Gastrocnemius medialis (tissue), 4 donors: ENCODE results near the gene FYB2. TPM values are rescaled to one million over a fixed set of nuclear protein-coding genes. Genes with fewer than 3 reads are reported as not detected.

Source experiments
- ATAC-seq, 2 donors: fragments of 150-250 bp; one replicate each; pipeline ENCODE4 v1.9.1; 2016
- DNase-seq, 2 donors: peaks; one replicate each; pipeline ENCODE4 v3.0.0-alpha.2; 2019
- H3K27ac ChIP-seq, 4 donors: fragments of 200-600 bp; sonication (generic); 1 replicate in 1 of 4; 2 replicates in 3 of 4; pipeline ENCODE4 v1.5.1; 2016 to 2018; ENCODE audit warnings: mild to moderate bottlenecking in 2 of 4, moderate library complexity in 1 of 4
- H3K27me3 ChIP-seq, 3 donors: fragments of 200-600 bp; sonication (generic) in 2 of 3; 1 replicate in 1 of 3; 2 replicates in 2 of 3; pipeline versions ENCODE4 v1.5.1 to v1.6.0; 2016 to 2019; ENCODE audit warnings: mild to moderate bottlenecking in 1 of 3, moderate library complexity in 1 of 3
- H3K36me3 ChIP-seq, 2 donors: fragments of 200-600 bp; sonication (generic) in 1 of 2; one replicate each; pipeline ENCODE4 v1.5.1; 2017 to 2018
- H3K4me1 ChIP-seq, 2 donors: fragments of 200-600 bp; sonication (generic) in 1 of 2; one replicate each; pipeline ENCODE4 v1.5.1; 2016 to 2017; ENCODE audit warnings: mild to moderate bottlenecking in 2 of 2
- H3K4me3 ChIP-seq, 4 donors: fragments of 200-600 bp; sonication (generic) in 3 of 4; 1 replicate in 1 of 4; 2 replicates in 3 of 4; pipeline ENCODE4 v1.5.1; 2016 to 2019; ENCODE audit warnings: mild to moderate bottlenecking in 2 of 4
- H3K9me3 ChIP-seq, 3 donors: fragments of 200-600 bp; sonication (generic) in 2 of 3; 1 replicate in 1 of 3; 2 replicates in 2 of 3; pipeline ENCODE4 v1.5.1; 2016 to 2019
- POLR2A ChIP-seq, 2 donors: fragments of 450-650 bp; IDR thresholded peaks; one replicate each; pipeline ENCODE4 v1.6.1; 2017; ENCODE audit warnings: antibody characterized with exemption in 2 of 2, mild to moderate bottlenecking in 2 of 2, moderate library complexity in 2 of 2
- in situ Hi-C, 4 donors: fragments of 200-750 bp; cut with MboI; loops; one replicate each; pipeline versions ENCODE4 v1.15.0 to v1.8.0; 2017; ENCODE audit warnings: low sequenced_read_pairs in 4 of 4
- intact Hi-C: fragments of 100-400 bp; cut with DNase I; formaldehyde crosslinking; loops from one replicate; pipeline ENCODE4 v1.15.1; 2023; ENCODE audit warnings: low total_unique reads
- total RNA-seq, 4 donors: library from RNA; depleted of rRNA; stranded (reverse); fragments of >200 nt; gene quantifications; one replicate each; pipeline versions ENCODE4 v1.1.0 to v1.2.3, GENCODE V29; 2016
- TF ChIP-seq, protein P1 (sequence below), 5 experiments: fragments of 450-650 bp in 3 of 5; fragments of 200-600 bp in 2 of 5; sonication (generic) in 2 of 5; IDR thresholded peaks in 4 of 5; conservative IDR thresholded peaks in 1 of 5; 1 replicate in 4 of 5; 2 replicates in 1 of 5; pipeline ENCODE4 v1.5.1; 2016 to 2019; ENCODE audit warnings: antibody characterized with exemption in 5 of 5, mild to moderate bottlenecking in 3 of 5, moderate library complexity in 3 of 5

Gene FYB2
- total RNA-seq, 4 donors from 2014 or later: 1.0 to 14.2 (median 1.7) TPM

DNA sequence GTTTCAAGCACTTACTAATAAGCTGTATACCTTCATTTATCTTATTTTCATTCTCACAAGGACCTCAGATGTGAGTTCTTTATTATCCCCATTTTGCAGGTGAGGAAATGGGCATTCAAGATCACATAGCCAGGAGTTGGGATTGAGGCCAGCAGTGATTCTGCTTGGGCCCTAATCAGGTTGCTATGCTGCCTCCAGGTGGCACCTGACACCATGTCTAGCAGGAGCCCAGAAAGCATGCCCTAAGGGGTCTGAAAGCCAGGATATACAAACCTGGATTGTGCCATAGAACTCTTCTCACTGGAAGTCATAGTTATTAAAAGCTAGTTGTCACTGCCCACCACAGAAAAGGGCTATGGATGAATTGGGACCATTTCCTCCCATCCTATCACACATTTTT lies 61.1 kb downstream of the FYB2 start:
- ATAC-seq (peak; percentile 83 to 92), DNase-seq (peak; percentile 7 to 49)
- H3K36me3 ChIP-seq: no peaks in the 10 kb centered on the region
- no peaks in the 10 kb centered on the region for H3K27me3 ChIP-seq
- H3K9me3 ChIP-seq: no peaks in the 10 kb centered on the region
- in situ Hi-C loops (loop anchor here in 1 of 4 donors (10.0 kb wide), 1 partner anchor 67 kb away; no protein-coding TSS in a partner anchor), intact Hi-C loops (loop anchor here (1.0 to 5.0 kb wide), 2 partner anchors 44 to 63 kb away; no protein-coding TSS in a partner anchor)
- no peak overlapping the region for H3K27ac ChIP-seq
- no peak for TF ChIP-seq POLR2A (IDR thresholded peaks at IDR 0.05)
- TF ChIP-seq, protein P1, sequence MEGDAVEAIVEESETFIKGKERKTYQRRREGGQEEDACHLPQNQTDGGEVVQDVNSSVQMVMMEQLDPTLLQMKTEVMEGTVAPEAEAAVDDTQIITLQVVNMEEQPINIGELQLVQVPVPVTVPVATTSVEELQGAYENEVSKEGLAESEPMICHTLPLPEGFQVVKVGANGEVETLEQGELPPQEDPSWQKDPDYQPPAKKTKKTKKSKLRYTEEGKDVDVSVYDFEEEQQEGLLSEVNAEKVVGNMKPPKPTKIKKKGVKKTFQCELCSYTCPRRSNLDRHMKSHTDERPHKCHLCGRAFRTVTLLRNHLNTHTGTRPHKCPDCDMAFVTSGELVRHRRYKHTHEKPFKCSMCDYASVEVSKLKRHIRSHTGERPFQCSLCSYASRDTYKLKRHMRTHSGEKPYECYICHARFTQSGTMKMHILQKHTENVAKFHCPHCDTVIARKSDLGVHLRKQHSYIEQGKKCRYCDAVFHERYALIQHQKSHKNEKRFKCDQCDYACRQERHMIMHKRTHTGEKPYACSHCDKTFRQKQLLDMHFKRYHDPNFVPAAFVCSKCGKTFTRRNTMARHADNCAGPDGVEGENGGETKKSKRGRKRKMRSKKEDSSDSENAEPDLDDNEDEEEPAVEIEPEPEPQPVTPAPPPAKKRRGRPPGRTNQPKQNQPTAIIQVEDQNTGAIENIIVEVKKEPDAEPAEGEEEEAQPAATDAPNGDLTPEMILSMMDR (IDR thresholded peaks at IDR 0.05 in 4 of 5, conservative IDR thresholded peaks at IDR 0.05 in 1 of 5): peak; percentile 32 to 72 (median 51)
- no peaks in the 10 kb centered on the region for H3K4me1 ChIP-seq
- H3K4me3 ChIP-seq: no peak overlapping the region

DNA sequence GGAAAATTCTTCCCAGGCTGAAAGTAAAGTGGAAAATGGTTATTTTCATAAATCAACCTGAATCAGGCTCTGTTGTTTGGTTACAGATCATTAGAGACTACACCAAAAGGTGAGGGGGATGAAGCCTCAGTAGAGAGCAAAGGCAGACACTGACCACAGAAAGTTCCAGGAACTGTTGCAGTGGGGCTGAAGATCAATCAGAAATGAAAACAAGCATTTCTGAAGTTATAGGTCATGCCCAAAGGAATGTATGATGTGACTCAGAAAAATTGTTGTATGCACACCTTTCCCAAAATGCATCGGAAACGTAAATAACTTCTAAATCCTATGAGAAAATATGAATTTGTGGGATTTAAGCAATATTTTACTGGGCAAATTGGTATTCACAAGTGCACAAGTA lies 63.3 kb downstream of the FYB2 start:
- Histone ChIP-seq H3K9me3 (no peaks in the 10 kb centered on the region), H3K27ac (no peak overlapping the region), H3K4me1 (no peaks in the 10 kb centered on the region), H3K36me3 (no peaks in the 10 kb centered on the region), H3K27me3 (no peaks in the 10 kb centered on the region), H3K4me3 (no peak overlapping the region)
- ATAC-seq: no peak
- no peak for DNase-seq
- in situ Hi-C loops: loop anchor here in 1 of 4 donors (10.0 kb wide), 1 partner anchor 69 kb away; no protein-coding TSS in a partner anchor
- no peak for TF ChIP-seq POLR2A (IDR thresholded peaks at IDR 0.05)
- TF ChIP-seq, protein P1 (IDR thresholded peaks at IDR 0.05 in 4 of 5, conservative IDR thresholded peaks at IDR 0.05 in 1 of 5): no peak
- intact Hi-C loops: loop anchor here (5.0 kb wide), 1 partner anchor 46 kb away; no protein-coding TSS in a partner anchor

DNA sequence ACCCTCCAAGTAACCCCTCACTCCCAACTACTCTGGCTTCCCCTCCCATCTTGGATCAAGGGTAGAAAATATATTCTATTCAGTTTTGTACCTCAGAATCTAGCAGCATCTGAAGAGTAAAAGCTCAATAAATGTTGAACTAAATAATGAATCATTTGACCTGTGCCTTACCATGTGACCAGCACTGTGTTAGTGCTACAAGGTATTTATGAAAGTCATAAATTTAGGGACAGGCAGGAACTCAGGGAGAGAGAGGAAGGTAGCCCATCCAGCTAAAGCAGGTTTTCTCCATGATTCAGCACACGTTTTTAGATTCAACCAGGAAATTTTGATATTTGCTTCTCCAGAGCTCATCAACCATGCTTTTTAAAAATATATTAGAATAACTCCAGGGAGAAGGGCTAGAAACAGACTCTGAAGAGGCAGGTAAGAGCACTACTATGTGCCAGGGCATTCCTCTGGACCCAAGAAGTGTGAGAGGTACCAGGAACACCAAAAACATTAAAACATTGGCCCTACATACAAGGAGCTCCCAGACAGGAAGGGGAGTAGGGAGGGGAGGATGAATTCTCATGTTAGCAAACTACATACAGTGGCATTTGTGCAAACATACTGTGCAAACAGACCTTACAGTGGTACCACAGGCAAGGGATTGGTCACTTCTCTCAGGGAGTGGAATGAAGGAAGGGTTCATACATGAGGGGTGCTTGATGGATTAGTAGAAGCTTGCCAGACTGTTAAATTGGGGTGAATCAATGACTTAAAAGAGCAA lies 64.3 kb downstream of the FYB2 start:
- intact Hi-C loops: loop anchor here (5.0 kb wide), 1 partner anchor 47 kb away; no protein-coding TSS in a partner anchor
- H3K27me3 ChIP-seq: no peaks in the 10 kb centered on the region

DNA sequence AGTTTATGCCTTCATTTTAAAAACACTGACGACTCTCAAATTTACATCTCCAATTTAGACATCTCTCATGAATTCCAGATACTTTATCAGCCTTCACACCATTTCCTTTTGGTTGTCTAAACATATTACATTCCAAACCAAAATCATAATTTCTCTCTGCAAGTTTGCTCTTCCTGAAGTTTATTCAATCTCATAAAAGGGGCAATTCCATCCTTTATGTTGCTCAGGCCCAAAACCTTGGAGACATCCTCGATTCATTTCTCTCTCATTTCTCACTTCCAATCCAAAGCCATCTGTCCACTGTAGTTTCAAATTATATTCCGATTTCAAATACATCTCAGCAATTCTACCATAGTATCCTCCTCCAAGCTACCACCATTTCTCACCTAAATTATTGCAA lies 74.0 kb downstream of the FYB2 start:
- ATAC-seq (no peak), DNase-seq (no peak)
- no peaks in the 10 kb centered on the region for H3K4me1 ChIP-seq
- in situ Hi-C loops (no loop called here), intact Hi-C loops (no loop called here)
- no peak overlapping the region for H3K4me3 ChIP-seq
- H3K27me3 ChIP-seq: no peaks in the 10 kb centered on the region
- TF ChIP-seq, protein P1 (IDR thresholded peaks at IDR 0.05 in 4 of 5, conservative IDR thresholded peaks at IDR 0.05 in 1 of 5): no peak
- TF ChIP-seq POLR2A (IDR thresholded peaks at IDR 0.05): no peak
- H3K36me3 ChIP-seq: no peaks in the 10 kb centered on the region
- peaks cover 0 to 4% (median 0%) of the 10 kb centered on the region in 3 donors for H3K9me3 ChIP-seq
- no peak overlapping the region for H3K27ac ChIP-seq

More for the DNA sequence above, 64.3 kb downstream of the FYB2 start:
- no peaks in the 10 kb centered on the region for H3K9me3 ChIP-seq
- DNase-seq: no peak
- H3K36me3 ChIP-seq: no peaks in the 10 kb centered on the region
- in situ Hi-C loops: loop anchor here in 2 of 4 donors (5.0 to 10.0 kb wide), 2 partner anchors 70 to 72 kb away; no protein-coding TSS in a partner anchor
- no peak overlapping the region for H3K4me3 ChIP-seq
- TF ChIP-seq POLR2A (IDR thresholded peaks at IDR 0.05): no peak
- TF ChIP-seq, protein P1 (IDR thresholded peaks at IDR 0.05 in 4 of 5, conservative IDR thresholded peaks at IDR 0.05 in 1 of 5): no peak
- no peaks in the 10 kb centered on the region for H3K4me1 ChIP-seq
- no peak for ATAC-seq
- no peak overlapping the region for H3K27ac ChIP-seq
